Brain microvascular endothelial cell (primary cell): Measurements from ENCODE around the gene NXN.

Source experiments
- DNase-seq: peaks from one replicate; pipeline ENCODE4 v3.0.0-alpha.2; 2020
- H3K27ac ChIP-seq: fragments of 250-450 bp; sonication (Bioruptor Pico); 2 replicates; pipeline ENCODE4 v1.5.1; 2020; ENCODE audit warnings: mild to moderate bottlenecking, moderate library complexity
- H3K27me3 ChIP-seq: fragments of 250-450 bp; sonication (Bioruptor Pico); replicated peaks from 2 replicates; pipeline ENCODE4 v1.5.1; 2020; ENCODE audit warnings: mild to moderate bottlenecking
- H3K36me3 ChIP-seq: fragments of 250-450 bp; sonication (Bioruptor Pico); replicated peaks from 2 replicates; pipeline ENCODE4 v1.5.1; 2020; ENCODE audit warnings: mild to moderate bottlenecking
- H3K4me3 ChIP-seq: 2 replicates; pipeline ENCODE4 v1.5.1; 2011; ENCODE audit warnings: low read depth, mild to moderate bottlenecking, control low read depth, low read length, moderate library complexity
- CTCF ChIP-seq: IDR thresholded peaks from 2 replicates; pipeline ENCODE4 v1.5.1; 2011; ENCODE audit warnings: low read depth, mild to moderate bottlenecking, moderate library complexity, low read length, control low read depth, inconsistent platforms; ENCODE audit errors: missing control alignments
- in situ Hi-C: cut with HindIII; loops from 2 replicates; pipeline ENCODE4 v1.10.0; 2017; ENCODE audit warnings: low sequenced_read_pairs, low pct_ligation_motif_present

Gene NXN

GRCh38 chr17:1004769-1005295, 25.3 kb upstream of the NXN start:
- Histone ChIP-seq H3K4me3 (no peak overlapping the region), H3K27ac (no peak overlapping the region), H3K27me3 (no peaks in the 10 kb centered on the region), H3K36me3 (peaks cover 35% of the 10 kb centered on the region)
- no peak for DNase-seq
- TF ChIP-seq CTCF: no peak
- in situ Hi-C loops: no loop called here

- Histone ChIP-seq H3K27ac (no peak overlapping the region), H3K27me3 (no peaks in the 10 kb centered on the region), H3K4me3 (no peak overlapping the region), H3K36me3 (peaks cover 40% of the 10 kb centered on the region)
- no peak for DNase-seq
- TF ChIP-seq CTCF: no peak
- in situ Hi-C loops: no loop called here
Measured at GRCh38 chr17:1003972-1004768, 24.6 kb upstream of the NXN start.

- DNase-seq: no peak
Measured at GRCh38 chr17:1003633-1003971, 24.0 kb upstream of the NXN start.

GRCh38 chr17:1002771-1003555, 23.4 kb upstream of the NXN start:
- no peak for TF ChIP-seq CTCF
- no peaks in the 10 kb centered on the region for H3K27me3 ChIP-seq
- in situ Hi-C loops: no loop called here
- H3K27ac ChIP-seq: peak overlapping the region; percentile 73
- H3K36me3 ChIP-seq: peaks cover 40% of the 10 kb centered on the region
- DNase-seq: peak; percentile 75
- no peak overlapping the region for H3K4me3 ChIP-seq

More at GRCh38 chr17:1003633-1003971, 24.0 kb upstream of the NXN start:
- Histone ChIP-seq H3K4me3 (no peak overlapping the region), H3K27ac (no peak overlapping the region), H3K36me3 (peaks cover 40% of the 10 kb centered on the region), H3K27me3 (no peaks in the 10 kb centered on the region)
- in situ Hi-C loops: no loop called here
- no peak for TF ChIP-seq CTCF

- in situ Hi-C loops: no loop called here
- TF ChIP-seq CTCF: peak; percentile 20
- peak; percentile 39 for DNase-seq
- Histone ChIP-seq H3K4me3 (no peak overlapping the region), H3K27me3 (no peaks in the 10 kb centered on the region), H3K27ac (peak overlapping the region; percentile 73), H3K36me3 (peaks cover 35% of the 10 kb centered on the region)
Measured at GRCh38 chr17:1002412-1002753, 22.8 kb upstream of the NXN start.
